Testis (tissue), 2 donors: ENCODE data around the gene PTPRD.

Experiments used
- POLR2A ChIP-seq: fragments of 450-650 bp; IDR thresholded peaks from one replicate; pipeline ENCODE4 v1.6.1; 2017; ENCODE audit warnings: antibody characterized with exemption, mild to moderate bottlenecking, moderate library complexity
- TF ChIP-seq, protein P1 (sequence below), 3 experiments: fragments of 450-650 bp in 2 of 3; fragments of 200-600 bp in 1 of 3; sonication (generic) in 1 of 3; IDR thresholded peaks; one replicate each; pipeline ENCODE4 v1.5.1; 2016 to 2019; ENCODE audit warnings: antibody characterized with exemption in 3 of 3, mild to moderate bottlenecking in 2 of 3, moderate library complexity in 1 of 3

DNA sequence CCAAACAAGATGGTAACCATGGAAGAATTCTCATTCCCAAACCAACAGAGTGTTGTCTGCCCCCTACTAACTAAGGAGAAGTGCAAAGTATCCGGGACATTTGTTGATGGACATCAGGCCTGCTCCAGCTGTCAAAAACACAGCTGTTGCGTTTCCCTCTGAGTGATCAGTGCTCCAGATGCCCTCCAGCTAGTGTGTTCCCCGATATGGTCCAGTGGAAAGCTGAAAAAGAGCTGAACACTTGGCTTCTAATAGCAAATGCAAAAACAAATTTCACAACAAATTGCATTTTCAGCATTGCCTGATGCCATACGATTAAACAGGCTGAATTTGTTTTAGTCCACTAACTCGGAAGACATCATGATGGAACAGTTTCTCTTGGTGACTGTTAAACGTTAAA lies 1398.7 kb downstream of the PTPRD start:
- no peak for TF ChIP-seq POLR2A
- TF ChIP-seq, protein P1, sequence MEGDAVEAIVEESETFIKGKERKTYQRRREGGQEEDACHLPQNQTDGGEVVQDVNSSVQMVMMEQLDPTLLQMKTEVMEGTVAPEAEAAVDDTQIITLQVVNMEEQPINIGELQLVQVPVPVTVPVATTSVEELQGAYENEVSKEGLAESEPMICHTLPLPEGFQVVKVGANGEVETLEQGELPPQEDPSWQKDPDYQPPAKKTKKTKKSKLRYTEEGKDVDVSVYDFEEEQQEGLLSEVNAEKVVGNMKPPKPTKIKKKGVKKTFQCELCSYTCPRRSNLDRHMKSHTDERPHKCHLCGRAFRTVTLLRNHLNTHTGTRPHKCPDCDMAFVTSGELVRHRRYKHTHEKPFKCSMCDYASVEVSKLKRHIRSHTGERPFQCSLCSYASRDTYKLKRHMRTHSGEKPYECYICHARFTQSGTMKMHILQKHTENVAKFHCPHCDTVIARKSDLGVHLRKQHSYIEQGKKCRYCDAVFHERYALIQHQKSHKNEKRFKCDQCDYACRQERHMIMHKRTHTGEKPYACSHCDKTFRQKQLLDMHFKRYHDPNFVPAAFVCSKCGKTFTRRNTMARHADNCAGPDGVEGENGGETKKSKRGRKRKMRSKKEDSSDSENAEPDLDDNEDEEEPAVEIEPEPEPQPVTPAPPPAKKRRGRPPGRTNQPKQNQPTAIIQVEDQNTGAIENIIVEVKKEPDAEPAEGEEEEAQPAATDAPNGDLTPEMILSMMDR (IDR thresholded peaks at IDR 0.05), result no peak
